ENCODE measurements around the gene KRT75.

The KRT75 gene

DNA sequence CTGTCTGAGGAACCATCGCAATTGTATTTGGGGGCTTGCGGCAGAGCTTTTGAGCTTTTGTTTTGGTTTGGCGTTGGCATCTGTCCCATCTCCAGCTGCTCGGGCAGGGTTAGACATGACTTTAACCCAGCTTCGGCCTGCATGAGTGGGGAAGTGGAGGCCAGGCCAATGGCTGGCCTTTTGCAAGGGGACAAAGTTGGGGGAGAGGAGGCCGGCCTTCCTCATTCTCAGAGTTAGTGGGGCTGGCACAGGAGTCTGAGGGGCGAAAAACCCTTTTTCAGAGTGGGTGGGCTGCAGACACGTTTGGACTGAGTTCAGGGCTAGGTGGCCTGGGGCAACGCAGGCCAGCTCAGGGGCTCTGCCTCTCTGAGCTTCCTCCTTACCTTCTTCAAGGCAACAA lies 33.3 kb downstream of the KRT75 start:
- Histone ChIP-seq H3K4me2 (no peak overlapping the region), H3K27me3 (no peaks in the 10 kb centered on the region), H3K9me3 (replicated peaks in 1 of 11) (no peaks in the 10 kb centered on the region), H3K4me3 (no peak overlapping the region), H3K36me3 (no peaks in the 10 kb centered on the region), H3K27ac (no peak overlapping the region), H3K9ac (no peak overlapping the region), H4K20me1 (peaks cover 0 to 5% (median 0%) of the 10 kb centered on the region in 11 experiments; a peak in 2 of 22 replicates), H3K4me1 (peaks cover 0 to 4% (median 0%) of the 10 kb centered on the region in 10 experiments; a peak in 3 of 20 replicates)
- no peak for TF ChIP-seq Cebpa-rat (IDR thresholded peaks at IDR 0.05)

DNA sequence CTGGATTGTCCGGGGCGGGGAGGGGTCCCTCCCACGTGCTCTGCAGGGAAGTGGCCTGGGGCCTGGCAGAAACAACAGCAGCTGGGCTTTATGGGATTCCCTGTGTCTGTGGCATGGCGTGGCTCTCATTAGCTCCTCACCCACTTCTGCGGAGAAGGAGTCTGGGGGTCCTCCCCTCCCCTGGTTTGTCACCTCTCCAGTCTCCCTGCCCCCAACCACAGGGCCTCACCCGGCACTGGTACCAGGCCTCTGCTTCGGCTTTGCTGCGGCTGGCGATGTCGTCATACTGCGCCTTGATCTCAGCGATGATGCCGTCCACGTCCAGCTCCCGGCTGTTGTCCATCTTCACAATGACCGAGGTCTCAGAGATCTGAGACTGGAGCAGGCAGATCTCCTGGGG lies 34.4 kb downstream of the KRT75 start:
- Histone ChIP-seq H3K27ac (no peak overlapping the region), H3K9ac (no peak overlapping the region), H3K4me2 (no peak overlapping the region), H3K9me3 (replicated peaks in 1 of 11) (no peaks in the 10 kb centered on the region), H3K36me3 (no peaks in the 10 kb centered on the region), H4K20me1 (peaks cover 0 to 5% (median 0%) of the 10 kb centered on the region in 11 experiments; a peak in 2 of 22 replicates), H3K4me3 (no peak overlapping the region), H3K27me3 (no peaks in the 10 kb centered on the region), H3K4me1 (peaks cover 0 to 4% (median 0%) of the 10 kb centered on the region in 10 experiments; a peak in 3 of 20 replicates)
- no peak for TF ChIP-seq Cebpa-rat (IDR thresholded peaks at IDR 0.05)

DNA sequence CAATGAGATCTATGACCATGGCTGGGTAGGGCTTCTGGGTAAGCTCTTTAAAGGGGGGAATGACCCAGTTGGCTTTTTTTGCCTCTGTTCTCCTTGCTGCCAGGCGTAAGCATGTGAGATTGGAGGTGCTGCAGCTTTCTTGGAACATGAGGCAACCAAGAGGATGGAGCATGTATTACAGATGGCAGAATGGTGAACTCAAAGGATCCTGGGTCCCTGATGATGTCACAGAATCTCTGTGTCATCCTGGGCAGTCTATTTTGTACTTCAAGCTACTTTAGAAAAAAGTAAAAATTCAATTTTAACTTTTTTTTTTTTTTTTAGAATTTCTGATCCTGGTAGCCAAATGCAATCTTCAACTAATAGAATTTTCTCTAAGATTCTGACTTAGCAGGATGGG lies 36.0 kb downstream of the KRT75 start:
- H3K27me3 ChIP-seq = no peaks in the 10 kb centered on the region

DNA sequence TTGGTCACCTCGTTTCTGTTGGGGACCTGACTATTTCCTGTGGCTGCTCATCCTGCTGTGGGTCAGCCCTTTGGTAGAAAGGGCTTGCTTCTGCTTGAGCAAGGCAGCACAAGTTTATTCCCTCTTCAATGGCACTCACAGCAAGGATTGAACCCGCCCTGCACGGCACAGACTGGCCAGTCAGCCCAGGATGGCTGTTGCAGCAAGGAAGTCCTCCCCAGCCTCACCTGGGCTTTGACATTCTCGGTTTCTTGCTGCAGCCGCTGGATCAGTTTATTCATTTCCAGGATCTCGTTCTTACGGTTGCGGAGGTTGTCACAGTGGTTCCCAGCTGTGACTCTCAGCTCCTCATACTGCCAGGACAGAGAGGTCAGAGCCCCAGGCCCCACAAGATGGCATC lies 37.5 kb downstream of the KRT75 start:
- Histone ChIP-seq H3K4me2 (no peak overlapping the region), H3K9me3 (replicated peaks in 1 of 11) (no peaks in the 10 kb centered on the region), H3K9ac (no peak overlapping the region), H3K27me3 (no peaks in the 10 kb centered on the region), H3K36me3 (no peaks in the 10 kb centered on the region), H4K20me1 (no peaks in the 10 kb centered on the region; a peak in 1 of 22 replicates), H3K4me1 (peaks cover 0 to 8% (median 3%) of the 10 kb centered on the region in 10 experiments; a peak in 14 of 20 replicates), H3K27ac (no peak overlapping the region), H3K4me3 (no peak overlapping the region)
- no peak for TF ChIP-seq Cebpa-rat (IDR thresholded peaks at IDR 0.05)

More for the DNA sequence above, 36.0 kb downstream of the KRT75 start:
- TF ChIP-seq Cebpa-rat (IDR thresholded peaks at IDR 0.05) = no peak
- peaks cover 0 to 4% (median 0%) of the 10 kb centered on the region in 10 experiments; a peak in 3 of 20 replicates for H3K4me1 ChIP-seq
- H3K27ac ChIP-seq = no peak overlapping the region
- H3K4me2 ChIP-seq = no peak overlapping the region
- no peaks in the 10 kb centered on the region for H3K36me3 ChIP-seq
- no peaks in the 10 kb centered on the region for H3K9me3 ChIP-seq (replicated peaks in 1 of 11)
- H3K9ac ChIP-seq = no peak overlapping the region
- no peak overlapping the region for H3K4me3 ChIP-seq
- H4K20me1 ChIP-seq = peaks cover 0 to 5% (median 0%) of the 10 kb centered on the region in 11 experiments; a peak in 2 of 22 replicates

DNA sequence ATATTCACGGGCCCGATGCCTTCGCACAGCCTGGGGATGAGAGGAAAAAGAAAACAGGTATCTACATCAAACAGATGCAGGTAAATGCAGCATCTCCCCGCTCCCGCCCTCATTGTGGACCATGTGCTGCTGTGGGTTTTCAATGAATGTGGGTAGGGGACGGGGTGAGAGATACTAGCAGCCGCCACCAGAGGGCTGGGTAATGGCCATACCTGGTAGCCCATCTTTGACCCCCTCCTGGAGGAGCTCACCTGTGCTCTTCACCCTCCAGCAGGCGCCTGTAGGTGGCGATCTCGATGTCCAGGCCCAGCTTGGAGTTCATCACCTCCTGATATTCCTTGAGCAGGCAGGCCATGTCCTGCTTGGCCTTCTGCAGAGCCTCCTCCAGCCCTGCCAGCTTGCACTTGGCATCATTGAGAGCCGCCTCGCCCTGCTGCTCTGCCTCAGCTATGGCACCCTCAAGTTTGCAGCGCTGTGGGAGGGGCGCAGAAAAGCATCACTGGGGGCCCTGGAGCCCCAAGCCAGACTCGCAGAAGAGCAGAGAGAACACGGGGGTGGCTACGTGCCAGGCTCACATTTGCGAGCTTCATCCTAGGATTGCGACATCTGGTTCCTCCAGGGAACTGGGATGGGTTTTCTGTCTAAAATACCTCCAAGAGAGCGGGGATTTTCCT lies 38.3 kb downstream of the KRT75 start:
- peak in 4 of 11 experiments; percentile 38 to 79 (median 44); a peak in 5 of 22 replicates for TF ChIP-seq Cebpa-rat (IDR thresholded peaks at IDR 0.05)
- Histone ChIP-seq H3K36me3 (no peaks in the 10 kb centered on the region), H4K20me1 (no peaks in the 10 kb centered on the region; a peak in 1 of 22 replicates), H3K9ac (no peak overlapping the region), H3K4me1 (peaks cover 0 to 15% (median 10%) of the 10 kb centered on the region in 10 experiments; a peak in 16 of 20 replicates), H3K9me3 (replicated peaks in 1 of 11) (no peaks in the 10 kb centered on the region), H3K27me3 (no peaks in the 10 kb centered on the region), H3K27ac (no peak overlapping the region), H3K4me3 (no peak overlapping the region), H3K4me2 (no peak overlapping the region)

DNA sequence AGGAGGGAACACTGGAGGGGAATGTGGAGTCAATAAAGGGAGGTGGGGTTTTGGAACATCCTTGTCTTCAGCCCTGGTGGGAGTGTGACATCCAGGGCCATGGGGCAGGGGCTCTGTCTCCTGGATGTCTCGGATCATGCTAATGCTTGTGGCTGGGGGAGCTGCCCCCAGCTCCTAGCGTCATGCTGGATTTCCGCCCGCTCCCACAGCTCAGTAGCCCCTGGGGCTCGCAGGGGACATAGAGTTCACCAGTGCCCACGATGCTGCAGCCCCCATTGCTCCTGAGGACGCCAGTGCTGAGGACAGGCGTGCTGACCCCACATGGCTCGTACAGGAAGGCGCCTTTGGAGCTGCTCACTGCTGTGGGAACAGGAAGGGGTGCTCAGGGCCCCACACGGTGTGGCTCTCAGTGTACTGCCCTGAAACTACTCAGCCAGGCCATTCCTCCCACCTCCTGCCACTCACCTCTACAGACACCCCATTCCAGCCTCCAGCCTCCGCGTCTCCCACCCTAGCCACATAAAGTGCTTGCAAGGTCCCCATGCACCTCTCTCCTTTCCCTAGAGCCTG lies 39.2 kb downstream of the KRT75 start:
- no peak overlapping the region for H3K4me2 ChIP-seq
- H3K27me3 ChIP-seq = no peaks in the 10 kb centered on the region
- H3K9me3 ChIP-seq (replicated peaks in 1 of 11) = no peaks in the 10 kb centered on the region
- no peaks in the 10 kb centered on the region; a peak in 1 of 22 replicates for H4K20me1 ChIP-seq
- peaks cover 0 to 21% (median 15%) of the 10 kb centered on the region in 10 experiments; a peak in 17 of 20 replicates for H3K4me1 ChIP-seq
- no peak overlapping the region for H3K27ac ChIP-seq
- TF ChIP-seq Cebpa-rat (IDR thresholded peaks at IDR 0.05) = no peak
- no peak overlapping the region for H3K4me3 ChIP-seq
- H3K36me3 ChIP-seq = no peaks in the 10 kb centered on the region
- H3K9ac ChIP-seq = no peak overlapping the region

DNA sequence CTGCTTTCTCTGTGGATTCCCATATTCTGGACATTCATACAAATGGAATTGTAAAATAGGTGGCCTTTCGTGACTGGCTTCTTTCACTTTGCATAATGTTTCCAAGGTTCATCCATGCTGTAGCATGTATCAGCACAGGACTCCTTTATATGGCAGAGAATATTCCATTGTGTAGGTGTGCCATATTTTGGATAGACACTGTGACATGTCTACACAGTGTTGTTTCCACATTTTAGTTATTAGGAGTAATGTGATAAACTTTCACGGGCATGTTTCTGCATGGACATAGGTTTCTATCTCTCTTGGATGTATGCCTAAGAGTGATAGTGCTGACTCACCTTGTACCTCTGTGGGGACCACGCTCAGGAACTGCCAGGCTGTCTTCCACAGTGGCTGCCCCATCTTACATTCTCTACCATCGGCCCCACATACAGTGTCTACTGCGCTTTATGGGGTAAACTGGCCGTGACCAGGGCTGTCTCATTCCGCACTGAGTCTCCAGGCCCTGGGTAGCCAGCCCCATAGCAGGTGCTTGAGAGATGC lies 41.6 kb downstream of the KRT75 start:
- Histone ChIP-seq H3K27me3 (no peaks in the 10 kb centered on the region), H3K36me3 (no peaks in the 10 kb centered on the region), H3K4me1 (peaks cover 0 to 21% (median 15%) of the 10 kb centered on the region in 10 experiments; a peak in 17 of 20 replicates), H3K4me2 (no peak overlapping the region), H3K4me3 (no peak overlapping the region), H4K20me1 (no peaks in the 10 kb centered on the region; a peak in 1 of 22 replicates), H3K27ac (no peak overlapping the region), H3K9ac (no peak overlapping the region), H3K9me3 (replicated peaks in 1 of 11) (no peaks in the 10 kb centered on the region)
- no peak for TF ChIP-seq Cebpa-rat (IDR thresholded peaks at IDR 0.05)

DNA sequence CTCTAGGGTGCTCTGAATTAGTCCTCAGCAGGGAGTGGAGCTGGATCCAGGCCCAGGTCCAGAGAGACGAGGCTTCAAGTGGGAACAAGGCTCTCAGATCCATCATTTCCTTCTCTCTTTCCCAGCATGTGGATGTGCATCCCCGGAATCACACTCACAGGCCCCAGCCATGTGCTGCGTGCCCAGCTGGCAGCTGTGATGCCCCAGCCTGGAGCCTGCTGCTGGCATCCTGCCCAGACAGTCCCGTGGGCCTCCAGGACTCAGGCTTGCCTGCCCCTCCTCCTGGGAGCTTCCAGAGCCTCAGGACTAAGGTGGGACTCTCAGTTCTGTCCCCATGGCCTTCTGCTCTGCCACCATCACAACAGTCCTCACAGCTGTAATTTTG lies 42.6 kb downstream of the KRT75 start:
- H3K27ac ChIP-seq = no peak overlapping the region; a peak in 1 of 22 replicates
- no peak overlapping the region for H3K4me3 ChIP-seq
- no peak for TF ChIP-seq Cebpa-rat (IDR thresholded peaks at IDR 0.05)
- no peak overlapping the region for H3K9ac ChIP-seq
- no peaks in the 10 kb centered on the region for H3K36me3 ChIP-seq
- H3K9me3 ChIP-seq (replicated peaks in 1 of 11) = no peaks in the 10 kb centered on the region
- H3K27me3 ChIP-seq = no peaks in the 10 kb centered on the region
- peak overlapping the region in 7 of 11 experiments; percentile 11 to 51 (median 33); a peak in 11 of 22 replicates for H3K4me2 ChIP-seq
- H4K20me1 ChIP-seq = no peaks in the 10 kb centered on the region; a peak in 1 of 22 replicates
- H3K4me1 ChIP-seq = peaks cover 0 to 21% (median 15%) of the 10 kb centered on the region in 10 experiments; a peak in 17 of 20 replicates

Measured in BLaER1 treated with 17β-estradiol and CSF1 and Interleukin-3, amounts not matched to agents 10 nM and 100 nM (cell line).